Chondrocyte (in vitro differentiated cells): Measurements from ENCODE around the gene ABCF3. TPM values are rescaled to one million over a fixed set of nuclear protein-coding genes. Genes with fewer than 3 reads are reported as not detected.
"Not testable (repeated sequence)": the region's sequence is repeated elsewhere in the genome, so short reads cannot be mapped to it uniquely, and the experiment has no call there.

Experiments
- DNase-seq: peaks from one replicate; pipeline ENCODE4 v3.0.0; 2021; ENCODE audit warnings: mixed read lengths, low spot score
- H3K27ac Mint-ChIP-seq: one replicate; pipeline ENCODE4 v1.8.0; 2021; ENCODE audit warnings: mild to moderate bottlenecking, moderate library complexity, mixed read lengths; ENCODE audit not compliant: unreplicated experiment
- H3K27me3 Mint-ChIP-seq: 2 replicates; pipeline ENCODE4 v1.8.0; 2021; ENCODE audit warnings: low read depth, mixed read lengths
- H3K36me3 Mint-ChIP-seq: 2 replicates; pipeline ENCODE4 v1.8.0; 2021; ENCODE audit warnings: low read depth, mixed read lengths
- H3K4me1 Mint-ChIP-seq: 2 replicates; pipeline ENCODE4 v1.8.0; 2021; ENCODE audit warnings: low read depth, mild to moderate bottlenecking, mixed read lengths
- H3K4me3 Mint-ChIP-seq: one replicate; pipeline ENCODE4 v1.8.0; 2021; ENCODE audit warnings: mild to moderate bottlenecking, moderate library complexity, mixed read lengths; ENCODE audit not compliant: unreplicated experiment
- H3K9me3 Mint-ChIP-seq: 2 replicates; pipeline ENCODE4 v1.8.0; 2021; ENCODE audit warnings: low read depth, mixed read lengths
- total RNA-seq: library from RNA; stranded (reverse); gene quantifications from 3 replicates; pipeline ENCODE4 v1.2.1, GENCODE V29; 2021
- TF ChIP-seq, protein P1 (sequence below): fragments of 200-600 bp; sonication (generic); IDR thresholded peaks from 2 replicates; pipeline ENCODE4 v1.5.0; 2021; ENCODE audit warnings: antibody characterized with exemption, mild to moderate bottlenecking, moderate library complexity

The ABCF3 gene
- total RNA-seq, 1 donor from 2014 or later, result 53.8 TPM

DNA sequence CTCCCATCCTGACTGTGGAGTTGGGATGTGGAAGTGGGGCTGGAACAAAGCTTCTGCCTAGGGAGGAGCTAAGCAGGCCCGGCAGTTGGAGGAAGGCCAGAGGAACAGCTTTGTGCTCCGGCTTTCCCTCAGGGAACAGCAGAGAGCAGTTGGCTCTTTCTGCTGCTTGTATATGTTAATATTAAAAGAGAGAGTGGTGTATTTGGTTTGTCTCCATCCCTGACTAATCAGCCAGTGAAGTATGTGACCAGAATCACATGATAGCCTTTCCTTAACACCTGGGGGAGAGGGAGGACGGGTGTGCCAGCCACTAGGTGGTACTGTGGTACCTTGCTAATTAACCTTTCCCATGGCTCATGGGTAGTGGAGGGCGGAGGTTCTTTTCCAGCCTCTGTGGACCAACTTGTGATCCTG is 40.9 kb upstream of the ABCF3 start:
- peak overlapping the region; percentile 74 for H3K27ac Mint-ChIP-seq
- peaks cover 22% of the 10 kb centered on the region for H3K36me3 Mint-ChIP-seq
- H3K4me1 Mint-ChIP-seq, result peaks cover 5% of the 10 kb centered on the region
- H3K4me3 Mint-ChIP-seq, result no peak overlapping the region
- TF ChIP-seq, protein P1, sequence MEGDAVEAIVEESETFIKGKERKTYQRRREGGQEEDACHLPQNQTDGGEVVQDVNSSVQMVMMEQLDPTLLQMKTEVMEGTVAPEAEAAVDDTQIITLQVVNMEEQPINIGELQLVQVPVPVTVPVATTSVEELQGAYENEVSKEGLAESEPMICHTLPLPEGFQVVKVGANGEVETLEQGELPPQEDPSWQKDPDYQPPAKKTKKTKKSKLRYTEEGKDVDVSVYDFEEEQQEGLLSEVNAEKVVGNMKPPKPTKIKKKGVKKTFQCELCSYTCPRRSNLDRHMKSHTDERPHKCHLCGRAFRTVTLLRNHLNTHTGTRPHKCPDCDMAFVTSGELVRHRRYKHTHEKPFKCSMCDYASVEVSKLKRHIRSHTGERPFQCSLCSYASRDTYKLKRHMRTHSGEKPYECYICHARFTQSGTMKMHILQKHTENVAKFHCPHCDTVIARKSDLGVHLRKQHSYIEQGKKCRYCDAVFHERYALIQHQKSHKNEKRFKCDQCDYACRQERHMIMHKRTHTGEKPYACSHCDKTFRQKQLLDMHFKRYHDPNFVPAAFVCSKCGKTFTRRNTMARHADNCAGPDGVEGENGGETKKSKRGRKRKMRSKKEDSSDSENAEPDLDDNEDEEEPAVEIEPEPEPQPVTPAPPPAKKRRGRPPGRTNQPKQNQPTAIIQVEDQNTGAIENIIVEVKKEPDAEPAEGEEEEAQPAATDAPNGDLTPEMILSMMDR, result peak; percentile 63
- no peak for DNase-seq
- no peaks in the 10 kb centered on the region for H3K27me3 Mint-ChIP-seq
- no peaks in the 10 kb centered on the region for H3K9me3 Mint-ChIP-seq

DNA sequence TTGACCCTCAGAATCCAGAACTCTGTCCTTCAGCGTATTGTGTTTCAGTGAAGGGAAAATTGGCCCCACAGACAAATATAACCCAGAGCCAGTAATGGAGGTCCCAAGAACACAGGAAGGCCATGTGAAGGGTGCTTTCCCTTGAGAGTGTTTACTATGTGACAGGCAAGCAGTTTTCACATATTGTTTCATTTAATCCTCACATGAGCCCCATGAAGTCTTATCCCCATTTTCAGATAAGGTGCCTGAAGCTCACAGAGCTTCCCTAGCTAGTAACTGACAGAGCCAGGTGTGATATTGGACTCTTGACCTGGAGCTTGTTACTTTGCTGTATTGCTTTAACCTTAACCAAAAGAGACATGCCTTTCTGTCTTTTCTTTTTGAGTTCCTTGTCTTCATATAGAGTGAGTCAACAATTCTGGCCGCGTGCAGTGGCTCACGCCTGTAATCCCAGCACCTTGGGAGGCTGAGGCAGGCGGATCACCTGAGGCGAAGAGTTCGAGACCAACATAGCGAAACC is 40.2 kb upstream of the ABCF3 start:
- Mint-ChIP-seq H3K9me3 (no peaks in the 10 kb centered on the region), H3K27ac (no peak overlapping the region), H3K4me3 (no peak overlapping the region), H3K4me1 (peaks cover 5% of the 10 kb centered on the region), H3K36me3 (peaks cover 16% of the 10 kb centered on the region), H3K27me3 (no peaks in the 10 kb centered on the region)
- TF ChIP-seq, protein P1, result no peak
- DNase-seq, result no peak

DNA sequence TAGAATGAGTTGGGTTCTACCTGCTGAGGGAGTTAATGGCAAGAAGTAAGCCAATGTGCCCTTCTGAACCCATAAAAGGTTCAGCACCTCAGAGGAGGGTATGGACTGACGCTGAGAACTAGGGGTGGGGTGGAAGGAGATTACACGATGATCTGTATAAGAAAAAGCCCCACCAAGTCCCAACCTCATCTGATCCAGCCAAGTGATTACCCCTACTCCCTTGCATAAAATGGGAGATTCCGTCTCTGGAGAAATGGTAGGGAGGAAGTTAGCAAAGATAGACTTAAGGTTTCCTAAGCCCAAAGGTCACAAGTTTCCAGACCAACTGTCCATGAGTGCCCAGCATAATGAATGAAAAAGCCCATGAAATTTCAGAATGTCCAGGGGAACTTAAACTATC is 37.9 kb upstream of the ABCF3 start:
- no peak overlapping the region for H3K4me3 Mint-ChIP-seq
- peaks cover 2% of the 10 kb centered on the region for H3K36me3 Mint-ChIP-seq
- H3K27ac Mint-ChIP-seq, result no peak overlapping the region
- TF ChIP-seq, protein P1, result no peak
- no peaks in the 10 kb centered on the region for H3K9me3 Mint-ChIP-seq
- peaks cover 10% of the 10 kb centered on the region for H3K4me1 Mint-ChIP-seq
- no peak for DNase-seq
- no peaks in the 10 kb centered on the region for H3K27me3 Mint-ChIP-seq

DNA sequence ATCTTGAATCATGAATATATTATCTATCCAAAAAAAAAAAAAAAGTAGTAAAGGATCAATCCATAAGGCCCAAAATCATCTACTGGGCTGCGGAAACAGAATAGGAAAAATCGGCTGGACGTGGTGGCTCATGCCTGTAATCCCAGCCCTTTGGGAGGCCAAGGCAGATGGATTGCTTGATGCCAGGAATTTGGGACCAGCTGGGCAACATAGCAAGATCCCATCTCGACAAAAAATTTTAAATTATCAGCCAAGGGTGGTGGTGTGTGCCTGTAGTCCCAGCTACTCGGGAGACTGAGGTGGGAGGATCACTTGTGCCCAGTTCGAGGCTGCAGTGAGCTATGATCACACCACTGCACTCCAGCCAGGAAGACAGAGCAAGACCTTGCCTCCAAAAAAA is 36.9 kb upstream of the ABCF3 start:
- Mint-ChIP-seq H3K27ac (no peak overlapping the region), H3K9me3 (no peaks in the 10 kb centered on the region)

DNA sequence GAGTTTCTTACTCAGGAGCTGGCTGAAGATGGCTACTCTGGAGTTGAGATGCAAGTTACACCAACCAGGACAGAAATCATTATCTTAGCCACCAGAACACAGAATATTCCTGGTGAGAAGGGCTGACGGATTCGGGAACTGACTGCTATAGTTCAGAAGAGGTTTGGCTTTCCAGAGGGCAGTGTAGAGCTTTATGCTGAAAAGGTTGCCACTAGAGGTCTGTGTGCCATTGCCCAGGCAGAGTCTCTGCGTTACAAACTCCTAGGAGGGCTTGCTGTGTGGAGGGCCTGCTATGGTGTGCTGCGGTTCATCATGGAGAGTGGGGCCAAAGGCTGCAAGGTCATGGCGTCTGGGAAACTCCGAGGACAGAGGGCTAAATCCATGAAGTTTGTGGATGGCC is 36.2 kb upstream of the ABCF3 start:
- TF ChIP-seq, protein P1, result peak; percentile 66
- not testable (repeated sequence) for H3K27me3 Mint-ChIP-seq, H3K9me3 Mint-ChIP-seq, H3K36me3 Mint-ChIP-seq, DNase-seq, H3K4me3 Mint-ChIP-seq
- H3K4me1 Mint-ChIP-seq, result peaks cover 25% of the 10 kb centered on the region
- H3K27ac Mint-ChIP-seq, result peak overlapping the region; percentile 18

More for the DNA sequence above, 36.9 kb upstream of the ABCF3 start:
- H3K36me3 Mint-ChIP-seq, result no peaks in the 10 kb centered on the region
- H3K4me1 Mint-ChIP-seq, result peaks cover 18% of the 10 kb centered on the region
- no peaks in the 10 kb centered on the region for H3K27me3 Mint-ChIP-seq
- TF ChIP-seq, protein P1, result no peak
- no peak overlapping the region for H3K4me3 Mint-ChIP-seq
- DNase-seq, result no peak
